Epithelial cell of esophagus (primary cell): ENCODE measurements around the gene CDKN2B-AS1.

Experiments
- DNase-seq: peaks from one replicate; pipeline ENCODE4 v3.0.0; 2010; ENCODE audit warnings: low read depth
- H3K4me3 ChIP-seq: 2 replicates; pipeline ENCODE4 v1.5.1; 2011; ENCODE audit warnings: mild to moderate bottlenecking, low read length, control low read depth
- CTCF ChIP-seq: IDR thresholded peaks from 2 replicates; pipeline ENCODE4 v1.5.1; 2011; ENCODE audit warnings: low read depth, mild to moderate bottlenecking, low read length, control low read depth, inconsistent platforms; ENCODE audit not compliant: insufficient read depth; ENCODE audit errors: missing control alignments

Gene CDKN2B-AS1

DNA sequence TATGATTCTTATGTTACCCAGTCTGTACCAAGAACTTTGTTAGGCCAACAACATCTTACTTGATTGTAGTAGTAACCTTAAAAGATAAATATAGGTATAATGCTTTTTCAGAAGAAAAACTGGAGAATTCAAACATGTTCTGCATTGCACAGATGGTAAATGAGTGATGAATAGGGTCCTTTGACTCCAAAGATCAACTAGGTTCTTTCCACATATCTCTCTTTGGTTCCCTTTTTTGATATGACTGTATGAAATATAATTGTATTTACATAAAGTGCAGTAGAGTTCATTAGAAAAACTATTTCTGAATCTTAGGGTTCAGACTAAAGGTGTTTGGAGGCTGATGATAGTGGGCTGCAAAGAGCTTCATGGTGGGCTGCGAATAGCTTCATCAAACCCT is 165.0 kb downstream of the CDKN2B-AS1 start:
- DNase-seq: no peak
- TF ChIP-seq CTCF: no peak
- H3K4me3 ChIP-seq: no peak overlapping the region

GRCh38 chr9:22160221-22160620 is 165.6 kb downstream of the CDKN2B-AS1 start:
- H3K4me3 ChIP-seq: no peak overlapping the region
- DNase-seq: no peak
- TF ChIP-seq CTCF: no peak

DNA sequence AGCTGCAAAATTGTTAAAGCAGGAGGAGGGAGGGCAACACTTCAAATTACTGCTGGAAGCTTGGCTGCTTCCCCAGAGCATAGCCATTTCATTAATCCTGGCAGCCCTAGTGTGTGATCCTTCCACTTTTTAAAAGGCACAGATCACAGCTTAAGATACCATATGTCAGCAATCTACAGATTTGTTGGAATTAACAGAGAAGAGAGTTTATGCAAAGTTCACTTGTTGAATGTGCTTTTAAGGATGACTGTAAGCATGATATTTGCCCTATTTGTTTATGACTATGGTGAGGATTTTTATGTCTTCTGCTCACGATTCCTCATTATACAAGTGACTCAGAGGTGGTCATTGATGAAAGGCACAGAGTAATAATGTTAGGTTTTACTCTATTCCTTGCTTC is 170.6 kb downstream of the CDKN2B-AS1 start:
- no peak overlapping the region for H3K4me3 ChIP-seq
- DNase-seq: no peak
- TF ChIP-seq CTCF: no peak

- H3K4me3 ChIP-seq: no peak overlapping the region
- DNase-seq: peak; percentile 68
Observed at GRCh38 chr9:22169243-22169642, 174.7 kb downstream of the CDKN2B-AS1 start.

GRCh38 chr9:22169727-22170503 is 175.3 kb downstream of the CDKN2B-AS1 start:
- no peak overlapping the region for H3K4me3 ChIP-seq
- TF ChIP-seq CTCF: no peak
- peak; percentile 41 for DNase-seq

More at GRCh38 chr9:22169243-22169642, 174.7 kb downstream of the CDKN2B-AS1 start:
- TF ChIP-seq CTCF: no peak
